ENCODE results near the gene RGS10.

DNA sequence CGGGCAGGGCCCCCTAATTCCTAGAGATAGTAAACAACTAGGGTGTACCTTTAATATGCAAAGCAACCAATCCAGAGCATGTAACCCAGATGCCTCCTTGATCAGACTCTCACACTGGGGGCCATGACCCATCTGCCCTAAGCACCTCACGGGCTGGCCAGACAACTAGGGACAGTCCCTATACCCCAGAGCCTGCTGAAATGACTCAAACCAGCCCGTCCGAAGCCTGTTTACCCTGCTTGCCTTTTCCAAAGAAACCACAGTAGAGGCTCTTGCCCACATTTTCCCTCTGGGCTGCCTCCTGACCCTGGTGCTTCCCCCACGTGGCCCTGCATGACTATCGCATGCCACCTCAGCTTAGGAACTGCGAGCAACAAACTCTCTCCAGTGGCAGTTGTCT, 46.2 kb downstream of the RGS10 start:
- TF ChIP-seq, protein P1, sequence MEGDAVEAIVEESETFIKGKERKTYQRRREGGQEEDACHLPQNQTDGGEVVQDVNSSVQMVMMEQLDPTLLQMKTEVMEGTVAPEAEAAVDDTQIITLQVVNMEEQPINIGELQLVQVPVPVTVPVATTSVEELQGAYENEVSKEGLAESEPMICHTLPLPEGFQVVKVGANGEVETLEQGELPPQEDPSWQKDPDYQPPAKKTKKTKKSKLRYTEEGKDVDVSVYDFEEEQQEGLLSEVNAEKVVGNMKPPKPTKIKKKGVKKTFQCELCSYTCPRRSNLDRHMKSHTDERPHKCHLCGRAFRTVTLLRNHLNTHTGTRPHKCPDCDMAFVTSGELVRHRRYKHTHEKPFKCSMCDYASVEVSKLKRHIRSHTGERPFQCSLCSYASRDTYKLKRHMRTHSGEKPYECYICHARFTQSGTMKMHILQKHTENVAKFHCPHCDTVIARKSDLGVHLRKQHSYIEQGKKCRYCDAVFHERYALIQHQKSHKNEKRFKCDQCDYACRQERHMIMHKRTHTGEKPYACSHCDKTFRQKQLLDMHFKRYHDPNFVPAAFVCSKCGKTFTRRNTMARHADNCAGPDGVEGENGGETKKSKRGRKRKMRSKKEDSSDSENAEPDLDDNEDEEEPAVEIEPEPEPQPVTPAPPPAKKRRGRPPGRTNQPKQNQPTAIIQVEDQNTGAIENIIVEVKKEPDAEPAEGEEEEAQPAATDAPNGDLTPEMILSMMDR (IDR thresholded peaks at IDR 0.05 in 4 of 5, conservative IDR thresholded peaks at IDR 0.05 in 1 of 5) = no peak
- TF ChIP-seq POLR2A (IDR thresholded peaks at IDR 0.05) = no peak
